CD4-positive, alpha-beta T cell treated with Interleukin-12 subunit alpha and Interleukin-12 subunit beta, for 1 hour (primary cell): ENCODE data around the gene ANXA3.

Source experiments
- DNase-seq: peaks from one replicate; pipeline ENCODE4 v3.0.0-alpha.2; 2020

The ANXA3 gene

GRCh38 chr4:78648640-78649363 is 97.2 kb downstream of the ANXA3 start:
- DNase-seq, result no peak

- DNase-seq, result no peak
Observed at GRCh38 chr4:78650106-78651024, 98.8 kb downstream of the ANXA3 start.

DNA sequence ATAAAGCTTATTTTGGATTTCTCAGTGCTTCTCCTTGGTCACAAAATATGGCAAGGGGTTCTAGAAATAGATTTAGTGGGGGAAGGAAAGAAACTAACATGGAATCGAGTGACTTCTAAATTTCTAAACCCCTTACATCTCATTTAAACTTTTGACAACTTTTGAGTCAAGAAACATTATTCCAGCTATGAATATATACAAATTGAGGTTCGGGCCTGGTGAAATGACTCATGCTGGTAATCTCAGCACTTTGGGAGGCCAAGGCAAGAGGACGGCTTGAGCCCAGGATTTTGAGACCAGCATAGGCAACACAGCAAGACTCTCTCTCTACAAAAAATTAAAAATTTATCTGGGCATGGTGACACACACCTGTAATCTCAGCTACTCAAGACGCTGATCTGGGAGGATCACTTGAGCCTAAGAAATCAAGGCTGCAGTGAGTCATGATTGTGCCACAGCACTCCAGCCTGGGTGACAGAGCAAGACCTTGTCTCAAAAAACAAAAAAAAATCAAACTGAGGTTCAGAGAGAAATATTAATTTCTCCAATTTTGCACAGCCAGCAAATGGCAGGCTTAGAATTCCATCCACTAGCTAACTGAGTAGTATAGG is 99.8 kb downstream of the ANXA3 start:
- DNase-seq, result no peak

- DNase-seq, result no peak
Observed at GRCh38 chr4:78652282-78652876, 100.8 kb downstream of the ANXA3 start.

- DNase-seq, result no peak
Observed at GRCh38 chr4:78653655-78654054, 102.1 kb downstream of the ANXA3 start.

- no peak for DNase-seq
Observed at GRCh38 chr4:78654807-78655206, 103.2 kb downstream of the ANXA3 start.

DNA sequence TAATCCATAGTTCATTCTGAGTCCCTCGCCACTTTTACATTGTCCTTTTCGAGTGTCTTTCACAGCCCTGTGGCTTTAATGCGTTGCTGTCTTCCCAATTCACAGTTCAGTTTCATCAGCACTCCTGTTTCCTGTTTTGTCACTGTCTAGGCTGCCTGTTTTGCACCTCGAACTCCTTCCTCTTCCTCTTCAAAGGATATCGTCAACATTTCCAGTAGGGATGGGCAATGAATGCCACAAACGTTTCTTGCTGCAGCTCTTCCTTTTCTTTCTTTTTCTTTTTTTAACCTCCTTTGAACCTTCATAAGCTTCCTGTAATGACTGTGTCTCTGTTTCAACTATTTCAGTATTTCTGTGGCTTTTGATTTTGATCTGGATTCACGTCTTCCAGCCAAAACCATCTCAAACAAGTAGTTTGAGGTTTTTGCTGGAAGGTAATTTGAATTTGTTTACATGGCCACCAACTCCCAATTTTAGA is 105.4 kb downstream of the ANXA3 start:
- DNase-seq, result peak; percentile 17

DNA sequence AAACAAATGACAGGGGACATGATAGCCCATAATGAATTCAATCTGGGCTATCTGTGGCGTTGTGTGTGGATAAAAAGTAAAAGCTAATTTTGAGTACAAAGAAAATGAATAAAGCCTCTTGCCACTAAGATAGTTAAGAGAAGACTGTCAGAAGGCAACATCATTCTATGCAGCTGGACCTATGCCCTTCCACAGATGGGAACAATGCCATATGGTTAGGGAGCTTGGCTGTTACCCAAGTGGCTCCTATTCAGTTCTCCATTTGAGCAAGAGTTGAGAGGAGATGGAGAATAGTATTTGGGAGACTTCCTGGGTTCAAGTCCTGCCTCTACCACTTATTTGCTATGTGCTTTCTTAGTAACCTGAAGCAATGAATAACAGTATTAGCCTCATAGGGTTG is 107.7 kb downstream of the ANXA3 start:
- no peak for DNase-seq

GRCh38 chr4:78659665-78660064 is 108.1 kb downstream of the ANXA3 start:
- DNase-seq, result no peak
